GM12878 (cell line): ENCODE data around the gene MYBPC1. TPM values are rescaled to one million over a fixed set of nuclear protein-coding genes. Genes with fewer than 3 reads are reported as not detected.

Source experiments
- ATAC-seq: fragments of 200-7000 bp; cut with Tn5 transposase; 3 replicates; pipeline ENCODE4 v1.9.1; 2020; ENCODE audit warnings: mild to moderate bottlenecking, moderate library complexity
- BruUV-seq: library from RNA; stranded (reverse); fragments of 400-500 nt; replicated peaks from 2 replicates; lab custom pipeline; 2021; lab: Mats Ljungman, UMichigan
- CTCF ChIA-PET: fragments of 300-600 bp; sonication (Branson Sonifier 250); formaldehyde crosslinking; extraction: SDS; loops from one replicate; lab custom pipeline; 2021; ENCODE audit warnings: inconsistent platforms; lab: Yijun Ruan, JAX
- POLR2A ChIA-PET: fragments of 350-600 bp; formaldehyde crosslinking; extraction: SDS; loops from one replicate; lab custom pipeline; 2021; ENCODE audit warnings: inconsistent platforms; lab: Charles Lee
- RAD21 ChIA-PET: fragments of 300-600 bp; sonication (Branson Sonifier 250); formaldehyde crosslinking; loops from one replicate; lab custom pipeline; 2023; ENCODE audit warnings: antibody characterized with exemption; ENCODE audit not compliant: unreplicated experiment; lab: Charles Lee
- SMC1A ChIA-PET: fragments of 300-600 bp; sonication (Branson Sonifier 250); formaldehyde crosslinking; loops from one replicate; lab custom pipeline; 2023; ENCODE audit not compliant: unreplicated experiment, uncharacterized antibody; lab: Charles Lee
- DNase-seq: peaks from one replicate; pipeline ENCODE4 v3.0.0-alpha.2; 2011; ENCODE audit warnings: low read depth, low spot score
- FAIRE-seq: peaks from 3 replicates; lab custom pipeline; 2011; peaks lifted over from hg19 to GRCh38; lab: Jason Lieb, UNC
- H2AFZ ChIP-seq: 2 replicates; pipeline ENCODE4 v1.6.0; 2011; ENCODE audit warnings: low read depth, low read length, control low read depth; ENCODE audit not compliant: control insufficient read depth
- H3K27ac ChIP-seq: 2 replicates; pipeline ENCODE4 v1.5.1; 2011; ENCODE audit warnings: control low read depth; ENCODE audit not compliant: control insufficient read depth, insufficient read depth
- H3K27me3 ChIP-seq, 2 experiments: replicated peaks in 1 of 2; 2 replicates each; pipeline versions ENCODE4 v1.6.0 to v1.6.1; 2011; ENCODE audit warnings: low read length in 1 of 2; ENCODE audit not compliant: control insufficient read depth in 2 of 2, insufficient read depth in 2 of 2
- H3K36me3 ChIP-seq, 2 experiments: 2 replicates each; pipeline ENCODE4 v1.5.1; 2011; ENCODE audit warnings: low read length in 1 of 2; ENCODE audit not compliant: control insufficient read depth in 2 of 2, insufficient read depth in 2 of 2
- H3K4me1 ChIP-seq: 2 replicates; pipeline ENCODE4 v1.6.1; 2011; ENCODE audit warnings: mild to moderate bottlenecking, low read length, moderate library complexity, mixed read lengths; ENCODE audit not compliant: control insufficient read depth, insufficient read depth
- H3K4me2 ChIP-seq: 2 replicates; pipeline ENCODE4 v1.6.0; 2011; ENCODE audit warnings: control low read depth; ENCODE audit not compliant: control insufficient read depth, insufficient read depth
- H3K4me3 ChIP-seq: fragments of 200-600 bp; sonication (generic); 2 replicates; pipeline ENCODE4 v1.5.1; 2016
- H3K79me2 ChIP-seq: 2 replicates; pipeline ENCODE4 v1.6.0; 2011; ENCODE audit warnings: low read length; ENCODE audit not compliant: control insufficient read depth, insufficient read depth
- H3K9ac ChIP-seq: 2 replicates; pipeline ENCODE4 v1.8.0; 2011; ENCODE audit warnings: low read length, control low read depth, mixed read lengths; ENCODE audit not compliant: control insufficient read depth, insufficient read depth
- H3K9me3 ChIP-seq: replicated peaks from 3 replicates; pipeline ENCODE4 v1.5.1; 2011; ENCODE audit warnings: mild to moderate bottlenecking, low read length; ENCODE audit not compliant: control insufficient read depth, insufficient read depth
- H4K20me1 ChIP-seq: 2 replicates; pipeline ENCODE4 v1.6.0; 2011; ENCODE audit not compliant: control insufficient read depth, insufficient read depth
- ATF7 ChIP-seq: fragments of 450-650 bp; IDR thresholded peaks from 2 replicates; pipeline ENCODE4 v1.6.1; 2016; ENCODE audit warnings: low read depth, mild to moderate bottlenecking
- BCL11A ChIP-seq: IDR thresholded peaks from 2 replicates; pipeline ENCODE4 v1.6.1; 2011; ENCODE audit warnings: low read depth, low read length
- CBFB ChIP-seq: IDR thresholded peaks from 2 replicates; pipeline ENCODE4 v1.6.1; 2016; ENCODE audit warnings: antibody characterized with exemption, low read depth
- CREM ChIP-seq: IDR thresholded peaks from 2 replicates; pipeline ENCODE4 v1.6.1; 2014; ENCODE audit warnings: antibody characterized with exemption, low read depth
- FOXK2 ChIP-seq: fragments of 450-650 bp; IDR thresholded peaks from 2 replicates; pipeline ENCODE4 v1.6.1; 2017; ENCODE audit warnings: mild to moderate bottlenecking, moderate library complexity
- HCFC1 ChIP-seq: fragments of 150-350 bp; IDR thresholded peaks from 2 replicates; pipeline ENCODE4 v1.6.1; 2014; ENCODE audit warnings: low read length
- MEF2A ChIP-seq: IDR thresholded peaks from 2 replicates; pipeline ENCODE4 v1.6.1; 2011; ENCODE audit warnings: low read depth, mild to moderate bottlenecking, low read length, moderate library complexity; ENCODE audit not compliant: insufficient read depth
- POLR2AphosphoS2 ChIP-seq: IDR thresholded peaks from 2 replicates; pipeline ENCODE4 v1.6.1; 2011; ENCODE audit warnings: low read depth, mild to moderate bottlenecking, low read length, improper control_type of control experiment, moderate library complexity
- POU2F2 ChIP-seq: IDR thresholded peaks from 3 replicates; pipeline ENCODE4 v1.6.1; 2011; ENCODE audit warnings: low read depth, mild to moderate bottlenecking, low read length, borderline replicate concordance
- RELA ChIP-seq: fragments of 450-650 bp; IDR thresholded peaks from 2 replicates; pipeline ENCODE4 v1.8.0; 2014; ENCODE audit warnings: borderline replicate concordance; ENCODE audit not compliant: partially characterized antibody
- SMAD5 ChIP-seq: IDR thresholded peaks from 2 replicates; pipeline ENCODE4 v1.6.1; 2016; ENCODE audit warnings: antibody characterized with exemption, low read depth
- SMC3 ChIP-seq: IDR thresholded peaks from 2 replicates; pipeline ENCODE4 v1.6.1; 2011; ENCODE audit warnings: low read length, improper control_type of control experiment, borderline replicate concordance
- SPI1 ChIP-seq: IDR thresholded peaks from 2 replicates; pipeline ENCODE4 v1.6.1; 2011; ENCODE audit warnings: low read depth, mild to moderate bottlenecking, low read length, moderate library complexity, borderline replicate concordance; ENCODE audit not compliant: insufficient read depth
- TBL1XR1 ChIP-seq: IDR thresholded peaks from 2 replicates; pipeline ENCODE4 v1.6.1; 2012; ENCODE audit warnings: low read depth, low read length, improper control_type of control experiment
- YY1 ChIP-seq: IDR thresholded peaks from 2 replicates; pipeline ENCODE4 v1.6.1; 2011; ENCODE audit warnings: low read depth, mild to moderate bottlenecking, low read length
- ZSCAN29 ChIP-seq: fragments of 450-650 bp; IDR thresholded peaks from 2 replicates; pipeline ENCODE4 v1.6.1; 2017; ENCODE audit warnings: mild to moderate bottlenecking, moderate library complexity
- WGBS: methylation state at CpG from one replicate; pipeline ENCODE4 v1.1.6; 2016; ENCODE audit warnings: low lambda C conversion rate; ENCODE audit not compliant: insufficient replicate concordance, insufficient coverage; ENCODE audit errors: missing lambda C conversion rate; 5-methylcytosine and 5-hydroxymethylcytosine counted together
- in situ Hi-C: fragments of 300-500 bp; cut with MboI; formaldehyde crosslinking; loops from 9 replicates; pipeline ENCODE4 v1.14.3; 2018; ENCODE audit warnings: mixed read lengths
- intact Hi-C: fragments of 100-400 bp; cut with micrococcal nuclease; formaldehyde crosslinking; loops from one replicate; pipeline ENCODE4 v1.14.2; 2022; ENCODE audit not compliant: unreplicated experiment
- polyA plus RNA-seq, 11 experiments: library from polyadenylated mRNA; depleted of rRNA in 4 of 11; unstranded in 6 of 11; stranded (reverse) in 5 of 11; fragments of >200 nt; fragmentation: Nextera tagmentation in 4 of 11; fragmentation: Illumina TruSeq in 1 of 11; extraction: Ambion mirVana in 4 of 11; extraction: Trizol in 1 of 11; gene quantifications; 1 replicate in 1 of 11; 2 replicates in 10 of 11; pipeline versions ENCODE4 v1.2.1 to v1.2.3, GENCODE V29; 2011 to 2016; ENCODE audit warnings: inconsistent platforms in 2 of 11, missing spikeins in 2 of 11, low read depth in 1 of 11
- total RNA-seq, 4 experiments: library from RNA; depleted of rRNA in 3 of 4; stranded (reverse); fragments of >200 nt in 3 of 4; fragmentation: Illumina TruSeq in 1 of 4; extraction: Trizol in 1 of 4; gene quantifications; 2 replicates each; pipeline versions ENCODE4 v1.2.1 to v1.2.3, GENCODE V29; 2013 to 2021
- TF ChIP-seq, protein P1 (sequence below): fragments of 450-650 bp; formaldehyde crosslinking; IDR thresholded peaks from 2 replicates; pipeline ENCODE4 v1.5.0; 2022; ENCODE audit warnings: mild to moderate bottlenecking, missing genetic modification characterization

The MYBPC1 gene
- total and polyA plus RNA-seq, 10 of the 15 experiments (the other 5 are each of a cell fraction or from before 2014, with no cell fraction given), result not detected

DNA sequence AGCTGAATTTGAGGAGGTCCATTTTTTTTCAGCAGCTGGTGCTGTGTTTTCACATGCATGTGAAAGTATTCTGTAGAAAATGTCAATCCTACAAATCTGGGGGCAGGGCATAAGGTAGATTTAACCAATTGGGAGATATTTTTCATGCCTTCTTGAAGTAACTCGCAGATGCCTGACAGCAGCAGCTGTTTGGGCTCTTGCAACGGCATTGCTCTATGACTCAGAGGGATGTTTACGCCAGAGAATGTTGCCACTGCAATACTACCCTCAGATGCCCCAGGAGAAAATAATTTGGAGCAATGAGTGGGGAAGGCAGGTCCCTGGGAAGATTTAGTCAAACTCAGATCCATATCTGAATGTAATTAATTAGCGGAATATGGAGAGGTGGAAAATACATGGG lies 42.5 kb upstream of the MYBPC1 start:
- WGBS, result 57% methylated on average over 4 of the region's 4 CpGs
- Histone ChIP-seq H3K9ac (no peak overlapping the region), H3K4me3 (no peak overlapping the region), H3K79me2 (no peaks in the 10 kb centered on the region), H3K9me3 (no peaks in the 10 kb centered on the region; the same call in 2 of the 3 replicates), H3K36me3 (no peaks in the 10 kb centered on the region), H4K20me1 (no peaks in the 10 kb centered on the region), H3K4me1 (no peaks in the 10 kb centered on the region), H2AFZ (no peak overlapping the region), H3K27me3 (no peaks in the 10 kb centered on the region; a peak in 1 of 4 replicates), H3K4me2 (no peak overlapping the region), H3K27ac (no peak overlapping the region)
- POLR2A ChIA-PET, result no interaction called here
- no peak for TF ChIP-seq MEF2A
- no peak for TF ChIP-seq HCFC1
- no peak for TF ChIP-seq POLR2AphosphoS2
- TF ChIP-seq ATF7, result no peak
- no peak for TF ChIP-seq BCL11A
- TF ChIP-seq CREM, result no peak
- no peak for TF ChIP-seq SPI1
- TF ChIP-seq FOXK2, result no peak
- no peak for TF ChIP-seq POU2F2
- TF ChIP-seq RELA, result no peak
- no peak for TF ChIP-seq ZSCAN29
- TF ChIP-seq TBL1XR1, result no peak
- no peak for TF ChIP-seq YY1
- TF ChIP-seq, protein P1, sequence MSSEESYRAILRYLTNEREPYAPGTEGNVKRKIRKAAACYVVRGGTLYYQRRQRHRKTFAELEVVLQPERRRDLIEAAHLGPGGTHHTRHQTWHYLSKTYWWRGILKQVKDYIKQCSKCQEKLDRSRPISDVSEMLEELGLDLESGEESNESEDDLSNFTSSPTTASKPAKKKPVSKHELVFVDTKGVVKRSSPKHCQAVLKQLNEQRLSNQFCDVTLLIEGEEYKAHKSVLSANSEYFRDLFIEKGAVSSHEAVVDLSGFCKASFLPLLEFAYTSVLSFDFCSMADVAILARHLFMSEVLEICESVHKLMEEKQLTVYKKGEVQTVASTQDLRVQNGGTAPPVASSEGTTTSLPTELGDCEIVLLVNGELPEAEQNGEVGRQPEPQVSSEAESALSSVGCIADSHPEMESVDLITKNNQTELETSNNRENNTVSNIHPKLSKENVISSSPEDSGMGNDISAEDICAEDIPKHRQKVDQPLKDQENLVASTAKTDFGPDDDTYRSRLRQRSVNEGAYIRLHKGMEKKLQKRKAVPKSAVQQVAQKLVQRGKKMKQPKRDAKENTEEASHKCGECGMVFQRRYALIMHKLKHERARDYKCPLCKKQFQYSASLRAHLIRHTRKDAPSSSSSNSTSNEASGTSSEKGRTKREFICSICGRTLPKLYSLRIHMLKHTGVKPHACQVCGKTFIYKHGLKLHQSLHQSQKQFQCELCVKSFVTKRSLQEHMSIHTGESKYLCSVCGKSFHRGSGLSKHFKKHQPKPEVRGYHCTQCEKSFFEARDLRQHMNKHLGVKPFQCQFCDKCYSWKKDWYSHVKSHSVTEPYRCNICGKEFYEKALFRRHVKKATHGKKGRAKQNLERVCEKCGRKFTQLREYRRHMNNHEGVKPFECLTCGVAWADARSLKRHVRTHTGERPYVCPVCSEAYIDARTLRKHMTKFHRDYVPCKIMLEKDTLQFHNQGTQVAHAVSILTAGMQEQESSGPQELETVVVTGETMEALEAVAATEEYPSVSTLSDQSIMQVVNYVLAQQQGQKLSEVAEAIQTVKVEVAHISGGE, result no peak
- no peak for TF ChIP-seq SMAD5
- TF ChIP-seq CBFB, result no peak
- TF ChIP-seq SMC3, result no peak
- RAD21 ChIA-PET, result no interaction called here
- in situ Hi-C loops (no loop called here), intact Hi-C loops (no loop called here)
- no peak for ATAC-seq
- CTCF ChIA-PET, result no interaction called here
- DNase-seq, result no peak
- no peak for FAIRE-seq
- BruUV-seq, result no TSS peak
- SMC1A ChIA-PET, result no interaction called here
